ENCODE data around the gene NOP53.
"Not testable (repeated sequence)": the region's sequence is repeated elsewhere in the genome, so short reads cannot be mapped to it uniquely, and the experiment has no call there.

Gene NOP53

GRCh38 chr19:47752440-47753211, 7.3 kb downstream of the NOP53 start:
- DNase-seq (ENCODE audit: low read depth in 3 of 3, low spot score in 1 of 3), result no peak

- DNase-seq (ENCODE audit: low read depth in 3 of 3, low spot score in 1 of 3), result no peak
Observed at GRCh38 chr19:47754206-47755064, 9.1 kb downstream of the NOP53 start.

GRCh38 chr19:47755065-47755761, 9.9 kb downstream of the NOP53 start:
- no peak for DNase-seq (ENCODE audit: low read depth in 3 of 3, low spot score in 1 of 3)

GRCh38 chr19:47755762-47756626, 10.6 kb downstream of the NOP53 start:
- no peak for DNase-seq (ENCODE audit: low read depth in 3 of 3, low spot score in 1 of 3)

- DNase-seq (ENCODE audit: low read depth in 3 of 3, low spot score in 1 of 3), result no peak
Observed at GRCh38 chr19:47756627-47756929, 11.2 kb downstream of the NOP53 start.

GRCh38 chr19:47756953-47757608, 11.7 kb downstream of the NOP53 start:
- DNase-seq (ENCODE audit: low read depth in 3 of 3, low spot score in 1 of 3), result no peak

GRCh38 chr19:47757617-47758442, 12.5 kb downstream of the NOP53 start:
- no peak for DNase-seq (ENCODE audit: low read depth in 3 of 3, low spot score in 1 of 3)

GRCh38 chr19:47758443-47758804, 13.1 kb downstream of the NOP53 start:
- DNase-seq (ENCODE audit: low read depth in 3 of 3, low spot score in 1 of 3), result no peak

GRCh38 chr19:47760632-47760999, 15.3 kb downstream of the NOP53 start:
- no peak for DNase-seq (ENCODE audit: low read depth in 3 of 3, low spot score in 1 of 3)

- DNase-seq (ENCODE audit: low read depth in 3 of 3, low spot score in 1 of 3), result no peak
Observed at GRCh38 chr19:47761566-47761965, 16.2 kb downstream of the NOP53 start.

- no peak for DNase-seq (ENCODE audit: low read depth in 3 of 3, low spot score in 1 of 3)
Observed at GRCh38 chr19:47762151-47762550, 16.8 kb downstream of the NOP53 start.

GRCh38 chr19:47762615-47763308, 17.4 kb downstream of the NOP53 start:
- no peak for DNase-seq (ENCODE audit: low read depth in 3 of 3, low spot score in 1 of 3)

GRCh38 chr19:47764705-47765104, 19.4 kb downstream of the NOP53 start:
- DNase-seq (ENCODE audit: low read depth in 3 of 3, low spot score in 1 of 3), result not testable (repeated sequence)

- DNase-seq (ENCODE audit: low read depth in 3 of 3, low spot score in 1 of 3), result no peak
Observed at GRCh38 chr19:47765523-47766358, 20.4 kb downstream of the NOP53 start.

- DNase-seq (ENCODE audit: low read depth in 3 of 3, low spot score in 1 of 3), result no peak
Observed at GRCh38 chr19:47766359-47766620, 20.9 kb downstream of the NOP53 start.

- DNase-seq (ENCODE audit: low read depth in 3 of 3, low spot score in 1 of 3), result no peak
Observed at GRCh38 chr19:47766670-47767069, 21.3 kb downstream of the NOP53 start.

- DNase-seq (ENCODE audit: low read depth in 3 of 3, low spot score in 1 of 3), result no peak
Observed at GRCh38 chr19:47767349-47767748, 22.0 kb downstream of the NOP53 start.

GRCh38 chr19:47768604-47769003, 23.3 kb downstream of the NOP53 start:
- no peak for DNase-seq (ENCODE audit: low read depth in 3 of 3, low spot score in 1 of 3)

Data from stimulated activated CD4-positive, alpha-beta T cell treated with anti-CD3 and anti-CD28 coated beads, TNF-alpha, amount 100 ng/mL, for 1 hour (primary cell).